Measurements from ENCODE around the gene MTMR3. TPM values are rescaled to one million over a fixed set of nuclear protein-coding genes. Genes with fewer than 3 reads are reported as not detected.

Gene MTMR3
- total RNA-seq, 6 donors from 2014 or later, result 50.3 to 117 (median 70.9) TPM

DNA sequence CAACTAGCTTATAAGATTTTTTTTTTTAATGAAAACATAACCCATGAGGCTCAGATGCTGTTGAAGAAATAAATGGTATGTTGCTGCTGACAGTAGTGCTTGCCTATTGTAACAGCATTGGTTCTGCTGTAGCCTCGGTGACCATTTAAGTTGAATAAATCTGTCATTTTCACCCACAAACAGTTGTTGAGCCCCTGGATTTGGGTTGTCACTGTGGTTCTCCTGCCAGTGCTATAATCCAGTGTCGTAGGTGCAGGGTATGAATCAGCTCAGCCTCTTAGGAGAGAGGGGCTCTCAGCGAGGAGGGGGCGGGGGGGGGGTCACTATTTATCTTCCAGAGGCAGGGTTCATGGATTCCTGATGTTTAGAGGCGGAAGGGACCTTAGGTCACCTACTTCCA, 147.4 kb downstream of the MTMR3 start:
- WGBS, 2 donors, result 90% methylated on average over 4 to 5 of the region's 5 CpGs
- no peak for DNase-seq

DNA sequence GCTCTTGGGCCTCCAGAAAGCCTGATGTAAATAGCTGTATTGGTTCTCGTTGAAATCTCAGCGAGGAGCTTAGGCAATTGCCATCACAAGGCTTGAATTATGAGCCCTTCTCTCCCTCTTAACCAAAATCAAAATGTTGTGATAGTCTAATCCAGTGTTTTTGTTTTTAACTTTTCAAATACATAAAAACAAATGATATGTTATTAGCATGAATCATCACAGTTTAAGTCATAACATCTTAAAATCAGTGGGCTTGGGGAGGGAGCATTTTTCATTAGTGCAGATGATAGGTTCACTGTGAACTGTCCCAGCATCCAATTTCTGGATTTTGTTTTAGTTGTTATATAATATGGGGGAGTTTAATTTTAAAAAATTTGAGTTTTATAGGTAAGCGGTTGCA, 148.4 kb downstream of the MTMR3 start:
- H3K36me3 ChIP-seq, result peaks cover 0 to 35% (median 15%) of the 10 kb centered on the region in 4 donors
- ATAC-seq (ENCODE audit: low FRiP score in 2 of 2), result no peak
- no peak overlapping the region for H3K4me3 ChIP-seq
- DNase-seq, result no peak
- 95 to 96% methylated on average over 3 of the region's 3 CpGs for WGBS, 2 donors
- H3K27me3 ChIP-seq, result no peaks in the 10 kb centered on the region
- no peaks in the 10 kb centered on the region for H3K9me3 ChIP-seq
- TF ChIP-seq EP300 (IDR thresholded peaks at IDR 0.05) (no peak), POLR2AphosphoS5 (IDR thresholded peaks at IDR 0.05) (no peak), POLR2A (IDR thresholded peaks at IDR 0.05) (no peak)
- TF ChIP-seq, protein P1, sequence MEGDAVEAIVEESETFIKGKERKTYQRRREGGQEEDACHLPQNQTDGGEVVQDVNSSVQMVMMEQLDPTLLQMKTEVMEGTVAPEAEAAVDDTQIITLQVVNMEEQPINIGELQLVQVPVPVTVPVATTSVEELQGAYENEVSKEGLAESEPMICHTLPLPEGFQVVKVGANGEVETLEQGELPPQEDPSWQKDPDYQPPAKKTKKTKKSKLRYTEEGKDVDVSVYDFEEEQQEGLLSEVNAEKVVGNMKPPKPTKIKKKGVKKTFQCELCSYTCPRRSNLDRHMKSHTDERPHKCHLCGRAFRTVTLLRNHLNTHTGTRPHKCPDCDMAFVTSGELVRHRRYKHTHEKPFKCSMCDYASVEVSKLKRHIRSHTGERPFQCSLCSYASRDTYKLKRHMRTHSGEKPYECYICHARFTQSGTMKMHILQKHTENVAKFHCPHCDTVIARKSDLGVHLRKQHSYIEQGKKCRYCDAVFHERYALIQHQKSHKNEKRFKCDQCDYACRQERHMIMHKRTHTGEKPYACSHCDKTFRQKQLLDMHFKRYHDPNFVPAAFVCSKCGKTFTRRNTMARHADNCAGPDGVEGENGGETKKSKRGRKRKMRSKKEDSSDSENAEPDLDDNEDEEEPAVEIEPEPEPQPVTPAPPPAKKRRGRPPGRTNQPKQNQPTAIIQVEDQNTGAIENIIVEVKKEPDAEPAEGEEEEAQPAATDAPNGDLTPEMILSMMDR (IDR thresholded peaks at IDR 0.05), result no peak
- peaks cover 5 to 18% (median 10%) of the 10 kb centered on the region in 4 donors for H3K4me1 ChIP-seq
- no peak overlapping the region for H3K27ac ChIP-seq

More for the DNA sequence above, 147.4 kb downstream of the MTMR3 start:
- no peaks in the 10 kb centered on the region for H3K9me3 ChIP-seq
- no peaks in the 10 kb centered on the region for H3K27me3 ChIP-seq
- H3K4me1 ChIP-seq, result peaks cover 5 to 24% (median 14%) of the 10 kb centered on the region in 4 donors
- H3K4me3 ChIP-seq, result no peak overlapping the region
- H3K27ac ChIP-seq, result no peak overlapping the region
- peaks cover 0 to 44% (median 25%) of the 10 kb centered on the region in 4 donors for H3K36me3 ChIP-seq
- TF ChIP-seq EP300 (IDR thresholded peaks at IDR 0.05) (no peak), POLR2AphosphoS5 (IDR thresholded peaks at IDR 0.05) (no peak), POLR2A (IDR thresholded peaks at IDR 0.05) (no peak)
- TF ChIP-seq, protein P1 (IDR thresholded peaks at IDR 0.05), result no peak
- no peak for ATAC-seq (ENCODE audit: low FRiP score in 2 of 2)

DNA sequence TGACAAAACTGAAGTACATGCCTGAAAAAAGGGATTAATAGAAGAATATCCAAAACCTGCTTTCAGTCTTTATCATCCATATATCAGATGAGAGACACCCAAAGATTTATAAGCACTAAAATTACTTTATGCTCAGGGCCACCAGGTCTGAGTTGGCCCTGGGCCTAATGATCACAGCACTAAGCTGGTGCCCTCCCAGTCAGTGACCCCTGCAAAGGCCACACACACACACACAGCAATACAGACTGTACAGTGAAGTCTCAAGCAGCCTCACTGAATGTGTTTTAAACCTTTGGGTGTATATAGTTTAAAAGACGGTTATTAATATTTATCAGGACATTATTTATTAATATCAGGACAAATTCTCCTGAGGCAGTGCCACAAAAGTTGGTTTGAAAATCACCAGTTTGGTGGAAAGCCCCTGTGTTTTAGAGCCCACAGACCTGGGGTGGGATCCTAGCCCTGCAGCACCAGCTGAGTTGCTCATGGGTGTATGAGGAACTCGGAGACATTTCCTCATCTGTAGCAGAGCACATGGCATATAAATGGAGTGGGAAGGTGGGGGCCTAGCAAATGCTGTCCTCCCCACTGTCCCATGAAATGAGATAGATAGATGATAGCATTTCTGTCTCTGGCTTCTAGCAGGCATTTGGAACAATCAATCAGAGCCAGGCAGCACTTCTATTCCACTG, 148.9 kb downstream of the MTMR3 start:
- no peak for DNase-seq
- no peaks in the 10 kb centered on the region for H3K9me3 ChIP-seq
- peaks cover 0 to 29% (median 10%) of the 10 kb centered on the region in 4 donors for H3K36me3 ChIP-seq
- H3K27me3 ChIP-seq, result no peaks in the 10 kb centered on the region
- TF ChIP-seq EP300 (IDR thresholded peaks at IDR 0.05) (no peak), POLR2AphosphoS5 (IDR thresholded peaks at IDR 0.05) (no peak), POLR2A (IDR thresholded peaks at IDR 0.05) (no peak)
- TF ChIP-seq, protein P1 (IDR thresholded peaks at IDR 0.05), result no peak
- no peak overlapping the region for H3K27ac ChIP-seq
- no peak for ATAC-seq (ENCODE audit: low FRiP score in 2 of 2)
- peaks cover 3 to 13% (median 6%) of the 10 kb centered on the region in 4 donors for H3K4me1 ChIP-seq
- no peak overlapping the region for H3K4me3 ChIP-seq
- WGBS, 2 donors, result 82 to 83% methylated on average over 2 of the region's 2 CpGs

DNA sequence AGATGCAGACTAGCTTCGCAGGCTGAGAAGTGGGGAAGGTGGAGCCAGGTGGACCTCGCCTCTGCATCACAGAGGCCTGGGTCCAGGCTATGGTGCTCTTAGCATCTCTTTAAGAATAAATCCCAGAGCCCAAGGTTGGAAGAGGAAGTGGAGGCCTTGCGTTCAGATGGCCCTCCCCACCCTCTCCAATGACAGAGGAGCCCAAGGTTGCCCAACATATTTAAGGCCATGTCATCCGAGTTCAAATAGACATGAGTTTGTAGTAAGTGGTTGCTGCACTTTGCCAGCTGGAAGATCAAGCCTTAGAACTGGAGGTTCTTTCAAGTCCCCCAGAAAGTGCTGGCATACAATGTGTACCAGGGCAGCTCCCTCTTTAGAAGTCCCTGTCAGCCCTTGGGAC, 150.2 kb downstream of the MTMR3 start:
- Histone ChIP-seq H3K36me3 (peaks cover 0 to 16% (median 4%) of the 10 kb centered on the region in 4 donors), H3K4me3 (no peak overlapping the region), H3K27ac (no peak overlapping the region), H3K9me3 (no peaks in the 10 kb centered on the region), H3K4me1 (peaks cover 0 to 2% (median under 1%) of the 10 kb centered on the region in 4 donors), H3K27me3 (no peaks in the 10 kb centered on the region)
- TF ChIP-seq POLR2AphosphoS5 (IDR thresholded peaks at IDR 0.05) (no peak), EP300 (IDR thresholded peaks at IDR 0.05) (no peak), POLR2A (IDR thresholded peaks at IDR 0.05) (no peak)
- TF ChIP-seq, protein P1 (IDR thresholded peaks at IDR 0.05), result no peak
- peak in 1 of 2 donors; percentile 49 for ATAC-seq (ENCODE audit: low FRiP score in 2 of 2)
- 70 to 78% methylated on average over 4 of the region's 4 CpGs for WGBS, 2 donors
- DNase-seq, result no peak
